Mesendoderm (in vitro differentiated cells): ENCODE results near the gene NENF.

Experiments used
- DNase-seq: peaks from one replicate; pipeline ENCODE4 v3.0.0; 2013
- H2AK5ac ChIP-seq: 2 replicates; pipeline ENCODE4 v1.6.1; 2013; ENCODE audit warnings: low read length, inconsistent platforms
- H2BK120ac ChIP-seq: 2 replicates; pipeline ENCODE4 v1.6.1; 2013; ENCODE audit warnings: low read depth, mild to moderate bottlenecking, low read length, moderate library complexity, mixed read lengths
- H2BK15ac ChIP-seq: replicated peaks from 2 replicates; pipeline ENCODE4 v1.6.1; 2013; ENCODE audit warnings: low read depth, mild to moderate bottlenecking, moderate library complexity
- H2BK5ac ChIP-seq: 2 replicates; pipeline ENCODE4 v1.6.1; 2013; ENCODE audit warnings: low read length, inconsistent platforms
- H3K18ac ChIP-seq: 2 replicates; pipeline ENCODE4 v1.6.1; 2013; ENCODE audit warnings: mild to moderate bottlenecking, low read length, mixed read lengths
- H3K23ac ChIP-seq: one replicate; pipeline ENCODE4 v1.6.1; 2013; ENCODE audit warnings: low read length
- H3K27ac ChIP-seq: 2 replicates; pipeline ENCODE4 v1.5.1; 2013; ENCODE audit warnings: low read depth, mild to moderate bottlenecking, inconsistent platforms, low read length, moderate library complexity
- H3K27me3 ChIP-seq: 2 replicates; pipeline ENCODE4 v1.6.1; 2013; ENCODE audit warnings: low read length, control low read depth, mild to moderate bottlenecking, inconsistent platforms; ENCODE audit not compliant: insufficient read depth, poor library complexity
- H3K36me3 ChIP-seq: 2 replicates; pipeline ENCODE4 v1.6.1; 2013; ENCODE audit warnings: low read length, inconsistent platforms; ENCODE audit not compliant: control insufficient read depth, insufficient read depth
- H3K4ac ChIP-seq: one replicate; pipeline ENCODE4 v1.6.1; 2013; ENCODE audit warnings: low read depth, mild to moderate bottlenecking, low read length, moderate library complexity
- H3K4me1 ChIP-seq: 2 replicates; pipeline ENCODE4 v1.6.1; 2013; ENCODE audit warnings: low read depth, low read length, inconsistent platforms; ENCODE audit not compliant: control insufficient read depth
- H3K4me2 ChIP-seq: 2 replicates; pipeline ENCODE4 v1.6.1; 2013; ENCODE audit warnings: low read length
- H3K4me3 ChIP-seq: 2 replicates; pipeline ENCODE4 v1.5.1; 2013; ENCODE audit warnings: mild to moderate bottlenecking, low read length
- H3K56ac ChIP-seq: one replicate; pipeline ENCODE4 v1.6.1; 2013; ENCODE audit warnings: low read length
- H3K79me1 ChIP-seq: 2 replicates; pipeline ENCODE4 v1.6.1; 2013; ENCODE audit warnings: low read length, inconsistent platforms
- H3K79me2 ChIP-seq: 2 replicates; pipeline ENCODE4 v1.6.1; 2013; ENCODE audit warnings: mild to moderate bottlenecking, low read length; ENCODE audit not compliant: control insufficient read depth, insufficient read depth
- H3K9ac ChIP-seq: 2 replicates; pipeline ENCODE4 v1.6.1; 2013; ENCODE audit warnings: low read length, inconsistent platforms
- H4K5ac ChIP-seq: one replicate; pipeline ENCODE4 v1.6.1; 2013; ENCODE audit warnings: low read length
- H4K8ac ChIP-seq: one replicate; pipeline ENCODE4 v1.6.1; 2013; ENCODE audit warnings: low read depth, mild to moderate bottlenecking, control low read depth, low read length, moderate library complexity
- WGBS: extraction: QIAGEN DNeasy Blood & Tissue Kit; methylation state at CpG from one replicate; pipeline ENCODE4 v1.1.7; 2013; ENCODE audit warnings: low lambda C conversion rate, missing lambda C conversion rate; ENCODE audit not compliant: insufficient coverage; ENCODE audit errors: extremely low coverage; 5-methylcytosine and 5-hydroxymethylcytosine counted together

The NENF gene

GRCh38 chr1:212485913-212486618 lies 53.3 kb downstream of the NENF start:
- Histone ChIP-seq H3K4ac (no peak overlapping the region), H2BK15ac (no peak overlapping the region), H3K4me3 (no peak overlapping the region), H3K27me3 (no peaks in the 10 kb centered on the region), H3K27ac (no peak overlapping the region), H2BK5ac (no peak overlapping the region), H3K56ac (no peak overlapping the region), H2AK5ac (no peak overlapping the region), H3K79me1 (no peaks in the 10 kb centered on the region), H3K79me2 (no peaks in the 10 kb centered on the region), H3K18ac (no peak overlapping the region), H4K5ac (no peak overlapping the region), H3K4me1 (no peaks in the 10 kb centered on the region), H2BK120ac (no peak overlapping the region), H3K4me2 (no peak overlapping the region), H3K23ac (no peak overlapping the region), H3K36me3 (no peaks in the 10 kb centered on the region), H4K8ac (no peak overlapping the region), H3K9ac (no peak overlapping the region)
- no CpG with 5 or more reads among the region's 10 CpGs for WGBS
- peak; percentile 92 for DNase-seq

GRCh38 chr1:212486619-212486975 lies 53.9 kb downstream of the NENF start:
- no peak overlapping the region for H2BK15ac ChIP-seq
- no peak overlapping the region for H2BK120ac ChIP-seq
- no CpG with 5 or more reads among the region's 4 CpGs for WGBS
- H2AK5ac ChIP-seq: peak overlapping the region; percentile 11
- H3K27ac ChIP-seq: no peak overlapping the region
- H3K36me3 ChIP-seq: no peaks in the 10 kb centered on the region
- no peaks in the 10 kb centered on the region for H3K4me1 ChIP-seq
- no peak overlapping the region for H3K56ac ChIP-seq
- no peaks in the 10 kb centered on the region for H3K27me3 ChIP-seq
- no peak overlapping the region for H3K4ac ChIP-seq
- no peak overlapping the region for H3K4me2 ChIP-seq
- no peaks in the 10 kb centered on the region for H3K79me1 ChIP-seq
- H3K9ac ChIP-seq: no peak overlapping the region
- no peak overlapping the region for H3K23ac ChIP-seq
- no peak overlapping the region for H3K18ac ChIP-seq
- no peak overlapping the region for H4K5ac ChIP-seq
- H4K8ac ChIP-seq: no peak overlapping the region
- no peak overlapping the region for H2BK5ac ChIP-seq
- no peak for DNase-seq
- no peak overlapping the region for H3K4me3 ChIP-seq
- H3K79me2 ChIP-seq: no peaks in the 10 kb centered on the region

GRCh38 chr1:212487286-212487685 lies 54.6 kb downstream of the NENF start:
- Histone ChIP-seq H3K79me2 (no peaks in the 10 kb centered on the region), H3K4me2 (no peak overlapping the region), H2AK5ac (no peak overlapping the region), H4K8ac (no peak overlapping the region), H3K79me1 (no peaks in the 10 kb centered on the region), H3K18ac (no peak overlapping the region), H2BK5ac (no peak overlapping the region), H3K56ac (no peak overlapping the region), H2BK15ac (no peak overlapping the region), H3K27ac (no peak overlapping the region), H3K4me3 (no peak overlapping the region), H3K9ac (no peak overlapping the region), H4K5ac (no peak overlapping the region), H3K36me3 (no peaks in the 10 kb centered on the region), H3K27me3 (no peaks in the 10 kb centered on the region), H3K23ac (no peak overlapping the region), H3K4ac (no peak overlapping the region), H3K4me1 (no peaks in the 10 kb centered on the region), H2BK120ac (no peak overlapping the region)
- WGBS: no CpG with 5 or more reads among the region's 2 CpGs
- no peak for DNase-seq

GRCh38 chr1:212487774-212488435 lies 55.2 kb downstream of the NENF start:
- H3K4me3 ChIP-seq: no peak overlapping the region
- no peak overlapping the region for H2BK5ac ChIP-seq
- H3K4me1 ChIP-seq: no peaks in the 10 kb centered on the region
- no peaks in the 10 kb centered on the region for H3K36me3 ChIP-seq
- H4K5ac ChIP-seq: no peak overlapping the region
- no peak overlapping the region for H3K27ac ChIP-seq
- no peaks in the 10 kb centered on the region for H3K79me1 ChIP-seq
- H3K4me2 ChIP-seq: no peak overlapping the region
- no peak overlapping the region for H3K23ac ChIP-seq
- no peaks in the 10 kb centered on the region for H3K79me2 ChIP-seq
- H2BK120ac ChIP-seq: no peak overlapping the region
- H3K18ac ChIP-seq: peak overlapping the region; percentile 19
- WGBS: no CpG with 5 or more reads among the region's 7 CpGs
- no peak overlapping the region for H2BK15ac ChIP-seq
- H4K8ac ChIP-seq: no peak overlapping the region
- no peak overlapping the region for H3K4ac ChIP-seq
- no peak overlapping the region for H3K9ac ChIP-seq
- H3K27me3 ChIP-seq: no peaks in the 10 kb centered on the region
- H3K56ac ChIP-seq: no peak overlapping the region
- H2AK5ac ChIP-seq: no peak overlapping the region
- no peak for DNase-seq

- H3K36me3 ChIP-seq: no peaks in the 10 kb centered on the region
- WGBS: no CpG with 5 or more reads among the region's 4 CpGs
- H3K4me2 ChIP-seq: no peak overlapping the region
- DNase-seq: peak; percentile 70
- H2BK15ac ChIP-seq: no peak overlapping the region
- no peak overlapping the region for H3K27ac ChIP-seq
- H3K27me3 ChIP-seq: no peaks in the 10 kb centered on the region
- H3K4ac ChIP-seq: no peak overlapping the region
- no peak overlapping the region for H4K5ac ChIP-seq
- H2BK5ac ChIP-seq: no peak overlapping the region
- no peak overlapping the region for H3K56ac ChIP-seq
- H3K79me2 ChIP-seq: no peaks in the 10 kb centered on the region
- H3K18ac ChIP-seq: peak overlapping the region; percentile 19
- H3K9ac ChIP-seq: no peak overlapping the region
- no peak overlapping the region for H4K8ac ChIP-seq
- no peak overlapping the region for H2AK5ac ChIP-seq
- no peak overlapping the region for H3K23ac ChIP-seq
- H3K79me1 ChIP-seq: no peaks in the 10 kb centered on the region
- H3K4me1 ChIP-seq: no peaks in the 10 kb centered on the region
- no peak overlapping the region for H2BK120ac ChIP-seq
- H3K4me3 ChIP-seq: no peak overlapping the region
Measured at GRCh38 chr1:212488436-212489283, 55.9 kb downstream of the NENF start.
